ENCODE measurements around the gene BRINP3.

Gene BRINP3

GRCh38 chr1:190098107-190098506, 379.6 kb downstream of the BRINP3 start:
- DNase-seq (ENCODE audit: low read depth), result no peak
- H3K4me3 ChIP-seq (ENCODE audit: low read depth, low read length), result no peak overlapping the region
- TF ChIP-seq POLR2A (IDR thresholded peaks at IDR 0.05; ENCODE audit: extremely low read depth, insufficient read length), result no peak
- no peak for TF ChIP-seq MAX (IDR thresholded peaks at IDR 0.05; ENCODE audit: low read depth, low read length)
- TF ChIP-seq MYC (IDR thresholded peaks at IDR 0.05; ENCODE audit: low read depth, low read length), result no peak
- TF ChIP-seq CTCF (IDR thresholded peaks at IDR 0.05; ENCODE audit: low read depth, low read length), result no peak

- DNase-seq (ENCODE audit: low read depth), result no peak
- TF ChIP-seq CTCF (IDR thresholded peaks at IDR 0.05; ENCODE audit: low read depth, low read length), result no peak
- no peak for TF ChIP-seq MYC (IDR thresholded peaks at IDR 0.05; ENCODE audit: low read depth, low read length)
- no peak for TF ChIP-seq POLR2A (IDR thresholded peaks at IDR 0.05; ENCODE audit: extremely low read depth, insufficient read length)
- TF ChIP-seq MAX (IDR thresholded peaks at IDR 0.05; ENCODE audit: low read depth, low read length), result no peak
- no peak overlapping the region for H3K4me3 ChIP-seq (ENCODE audit: low read depth, low read length)
These were observed 382.1 kb downstream of the BRINP3 start for GRCh38 chr1:190095596-190095995.

- no peak overlapping the region for H3K4me3 ChIP-seq (ENCODE audit: low read depth, low read length)
- TF ChIP-seq MYC (IDR thresholded peaks at IDR 0.05; ENCODE audit: low read depth, low read length), result no peak
- TF ChIP-seq POLR2A (IDR thresholded peaks at IDR 0.05; ENCODE audit: extremely low read depth, insufficient read length), result no peak
- TF ChIP-seq CTCF (IDR thresholded peaks at IDR 0.05; ENCODE audit: low read depth, low read length), result peak; percentile 42
- peak; percentile 33 for DNase-seq (ENCODE audit: low read depth)
These were observed 393.1 kb downstream of the BRINP3 start for GRCh38 chr1:190084552-190084951.

- no peak overlapping the region for H3K4me3 ChIP-seq (ENCODE audit: low read depth, low read length)
- TF ChIP-seq MAX (IDR thresholded peaks at IDR 0.05; ENCODE audit: low read depth, low read length) (no peak), POLR2A (IDR thresholded peaks at IDR 0.05; ENCODE audit: extremely low read depth, insufficient read length) (no peak), CTCF (IDR thresholded peaks at IDR 0.05; ENCODE audit: low read depth, low read length) (no peak), MYC (IDR thresholded peaks at IDR 0.05; ENCODE audit: low read depth, low read length) (no peak)
- DNase-seq (ENCODE audit: low read depth), result no peak
These were observed 409.4 kb downstream of the BRINP3 start for GRCh38 chr1:190068304-190068703.

GRCh38 chr1:190067592-190067991, 410.1 kb downstream of the BRINP3 start:
- TF ChIP-seq CTCF (IDR thresholded peaks at IDR 0.05; ENCODE audit: low read depth, low read length), result no peak
- TF ChIP-seq POLR2A (IDR thresholded peaks at IDR 0.05; ENCODE audit: extremely low read depth, insufficient read length), result no peak
- TF ChIP-seq MAX (IDR thresholded peaks at IDR 0.05; ENCODE audit: low read depth, low read length), result no peak
- no peak for TF ChIP-seq MYC (IDR thresholded peaks at IDR 0.05; ENCODE audit: low read depth, low read length)
- DNase-seq (ENCODE audit: low read depth), result no peak
- H3K4me3 ChIP-seq (ENCODE audit: low read depth, low read length), result no peak overlapping the region

- DNase-seq (ENCODE audit: low read depth), result no peak
- TF ChIP-seq MYC (IDR thresholded peaks at IDR 0.05; ENCODE audit: low read depth, low read length) (no peak), MAX (IDR thresholded peaks at IDR 0.05; ENCODE audit: low read depth, low read length) (no peak), POLR2A (IDR thresholded peaks at IDR 0.05; ENCODE audit: extremely low read depth, insufficient read length) (no peak), CTCF (IDR thresholded peaks at IDR 0.05; ENCODE audit: low read depth, low read length) (no peak)
- no peak overlapping the region for H3K4me3 ChIP-seq (ENCODE audit: low read depth, low read length)
These were observed 411.7 kb downstream of the BRINP3 start for GRCh38 chr1:190066011-190066410.
